Fibroblast of lung (primary cell): ENCODE data around the gene NOL4L.

ENCODE experiments used
- EZH2 ChIP-seq: IDR thresholded peaks from 2 replicates; pipeline ENCODE4 v1.5.1; 2012; ENCODE audit warnings: low read length, control low read depth, mild to moderate bottlenecking; ENCODE audit errors: missing control alignments
- TF ChIP-seq, protein P1 (sequence below), 2 donors: IDR thresholded peaks in 1 of 2; conservative IDR thresholded peaks in 1 of 2; 1 replicate in 1 of 2; 2 replicates in 1 of 2; pipeline ENCODE4 v1.5.1; 2011 to 2012; ENCODE audit warnings: low read length in 2 of 2, control low read depth in 1 of 2, inconsistent platforms in 1 of 2, low read depth in 1 of 2, mild to moderate bottlenecking in 1 of 2

- TF ChIP-seq, protein P1, sequence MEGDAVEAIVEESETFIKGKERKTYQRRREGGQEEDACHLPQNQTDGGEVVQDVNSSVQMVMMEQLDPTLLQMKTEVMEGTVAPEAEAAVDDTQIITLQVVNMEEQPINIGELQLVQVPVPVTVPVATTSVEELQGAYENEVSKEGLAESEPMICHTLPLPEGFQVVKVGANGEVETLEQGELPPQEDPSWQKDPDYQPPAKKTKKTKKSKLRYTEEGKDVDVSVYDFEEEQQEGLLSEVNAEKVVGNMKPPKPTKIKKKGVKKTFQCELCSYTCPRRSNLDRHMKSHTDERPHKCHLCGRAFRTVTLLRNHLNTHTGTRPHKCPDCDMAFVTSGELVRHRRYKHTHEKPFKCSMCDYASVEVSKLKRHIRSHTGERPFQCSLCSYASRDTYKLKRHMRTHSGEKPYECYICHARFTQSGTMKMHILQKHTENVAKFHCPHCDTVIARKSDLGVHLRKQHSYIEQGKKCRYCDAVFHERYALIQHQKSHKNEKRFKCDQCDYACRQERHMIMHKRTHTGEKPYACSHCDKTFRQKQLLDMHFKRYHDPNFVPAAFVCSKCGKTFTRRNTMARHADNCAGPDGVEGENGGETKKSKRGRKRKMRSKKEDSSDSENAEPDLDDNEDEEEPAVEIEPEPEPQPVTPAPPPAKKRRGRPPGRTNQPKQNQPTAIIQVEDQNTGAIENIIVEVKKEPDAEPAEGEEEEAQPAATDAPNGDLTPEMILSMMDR (conservative IDR thresholded peaks at IDR 0.05 in 1 of 2, IDR thresholded peaks at IDR 0.05 in 1 of 2; ENCODE audit: low read depth in 1 of 2, low read length in 2 of 2): no peak
- TF ChIP-seq EZH2: no peak
Observed at GRCh38 chr20:32572271-32572968, 12.7 kb downstream of the NOL4L start.
